ENCODE data around the gene MX2. TPM values are rescaled to one million over a fixed set of nuclear protein-coding genes. Genes with fewer than 3 reads are reported as not detected.

MX2 gene
- total RNA-seq, 1 experiment from 2014 or later = 56.7 TPM

GRCh38 chr21:41451753-41452676 lies 90.2 kb downstream of the MX2 start:
- ChIA-PET POLR2A (no interaction called here), CTCF (interaction anchor here (0.7 kb wide), 1 partner anchor 65 kb away, joined by 10 read pairs; no protein-coding TSS in a partner anchor)
- H3K4me1 ChIP-seq (ENCODE audit: control insufficient read depth, insufficient read depth, low read length) = no peaks in the 10 kb centered on the region
- intact Hi-C loops (cut with micrococcal nuclease; ENCODE audit: unreplicated experiment) = no loop called here
- no peak overlapping the region for H3K4me3 ChIP-seq (ENCODE audit: low read depth in 2 of 2, low read length in 2 of 2)
- H3K9me3 ChIP-seq (ENCODE audit: control insufficient read depth, insufficient read depth, low read depth, low read length) = no peaks in the 10 kb centered on the region
- H3K27me3 ChIP-seq (ENCODE audit: control insufficient read depth, insufficient read depth, low read length) = no peaks in the 10 kb centered on the region
- no peak overlapping the region for H3K27ac ChIP-seq (ENCODE audit: low read length)
- in situ Hi-C loops (cut with HindIII; ENCODE audit: low pct_unique_long_range_greater_than_20kb, low sequenced_read_pairs) = no loop called here
- DNase-seq (ENCODE audit: low read depth, low spot score) (no peak), ATAC-seq (no peak)
- no peaks in the 10 kb centered on the region for H3K36me3 ChIP-seq (ENCODE audit: control insufficient read depth, insufficient read depth, low read length)
- TF ChIP-seq REST (IDR thresholded peaks at IDR 0.05; ENCODE audit: insufficient read depth in 1 of 2, low read depth in 2 of 2, low read length in 1 of 2) (no peak), TCF7L2 (IDR thresholded peaks at IDR 0.05; ENCODE audit: low read depth, low read length) (no peak), CTCF (IDR thresholded peaks at IDR 0.05) (no peak), POLR2AphosphoS5 (IDR thresholded peaks at IDR 0.05; ENCODE audit: low read depth, low read length) (no peak)
- BruUV-seq (replicated peaks) = no TSS peak

- intact Hi-C loops (cut with micrococcal nuclease; ENCODE audit: unreplicated experiment) (no loop called here), in situ Hi-C loops (cut with HindIII; ENCODE audit: low pct_unique_long_range_greater_than_20kb, low sequenced_read_pairs) (no loop called here)
- ChIA-PET POLR2A (no interaction called here), CTCF (no interaction called here)
- ATAC-seq = no peak
- no peak for DNase-seq (ENCODE audit: low read depth, low spot score)
- BruUV-seq (replicated peaks) = no TSS peak
- no peak for TF ChIP-seq REST (IDR thresholded peaks at IDR 0.05; ENCODE audit: insufficient read depth in 1 of 2, low read depth in 2 of 2, low read length in 1 of 2)
- TF ChIP-seq CTCF (IDR thresholded peaks at IDR 0.05) = no peak
- TF ChIP-seq POLR2AphosphoS5 (IDR thresholded peaks at IDR 0.05; ENCODE audit: low read depth, low read length) = no peak
- no peak for TF ChIP-seq TCF7L2 (IDR thresholded peaks at IDR 0.05; ENCODE audit: low read depth, low read length)
- no peak for TF ChIP-seq SIN3A (IDR thresholded peaks at IDR 0.05; ENCODE audit: borderline replicate concordance, insufficient read depth, low read depth, low read length)
- Histone ChIP-seq H3K4me3 (ENCODE audit: low read depth in 2 of 2, low read length in 2 of 2) (no peak overlapping the region), H3K9me3 (ENCODE audit: control insufficient read depth, insufficient read depth, low read depth, low read length) (no peaks in the 10 kb centered on the region), H3K4me1 (ENCODE audit: control insufficient read depth, insufficient read depth, low read length) (no peaks in the 10 kb centered on the region), H3K27me3 (ENCODE audit: control insufficient read depth, insufficient read depth, low read length) (no peaks in the 10 kb centered on the region), H3K27ac (ENCODE audit: low read length) (no peak overlapping the region), H3K36me3 (ENCODE audit: control insufficient read depth, insufficient read depth, low read length) (no peaks in the 10 kb centered on the region)
These were observed 91.4 kb downstream of the MX2 start for GRCh38 chr21:41453198-41453597.
